ENCODE results near the gene RIBC2.

- TF ChIP-seq CTCF (IDR thresholded peaks at IDR 0.05) = no peak
- no peak for TF ChIP-seq POLR2A (IDR thresholded peaks at IDR 0.05)
- TF ChIP-seq POLR2AphosphoS5 (IDR thresholded peaks at IDR 0.05) = no peak
- no peak for TF ChIP-seq EP300 (IDR thresholded peaks at IDR 0.05)
These were observed 5.3 kb downstream of the RIBC2 start for GRCh38 chr22:45418770-45419138.

All from gastroesophageal sphincter (tissue), 3 donors.